Fibroblast of skin of left quadriceps (primary cell): Measurements from ENCODE around the gene CEP85L.

ENCODE experiments used
- DNase-seq, 2 experiments: peaks; one replicate each; pipeline ENCODE4 v3.0.0-alpha.2; 2013; ENCODE audit warnings: low read depth in 2 of 2

The CEP85L gene

DNA sequence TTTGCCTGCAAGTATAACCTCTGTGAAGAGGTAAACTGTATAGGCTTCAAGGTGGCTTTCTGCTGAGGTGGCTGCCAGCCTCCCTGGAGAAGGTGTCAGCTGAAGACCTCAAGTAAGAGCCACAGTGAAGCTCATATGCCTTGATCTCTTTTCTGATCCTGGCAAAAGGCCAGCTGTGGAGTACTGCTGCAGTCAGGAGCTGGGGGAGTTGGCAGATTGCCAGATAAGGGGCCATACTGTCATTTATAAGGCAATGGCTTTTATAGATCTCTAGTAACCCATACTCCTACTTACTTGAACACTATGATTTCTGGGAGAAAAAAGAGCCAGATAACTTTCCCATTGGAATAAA lies 8.8 kb upstream of the CEP85L start:
- no peak for DNase-seq

DNA sequence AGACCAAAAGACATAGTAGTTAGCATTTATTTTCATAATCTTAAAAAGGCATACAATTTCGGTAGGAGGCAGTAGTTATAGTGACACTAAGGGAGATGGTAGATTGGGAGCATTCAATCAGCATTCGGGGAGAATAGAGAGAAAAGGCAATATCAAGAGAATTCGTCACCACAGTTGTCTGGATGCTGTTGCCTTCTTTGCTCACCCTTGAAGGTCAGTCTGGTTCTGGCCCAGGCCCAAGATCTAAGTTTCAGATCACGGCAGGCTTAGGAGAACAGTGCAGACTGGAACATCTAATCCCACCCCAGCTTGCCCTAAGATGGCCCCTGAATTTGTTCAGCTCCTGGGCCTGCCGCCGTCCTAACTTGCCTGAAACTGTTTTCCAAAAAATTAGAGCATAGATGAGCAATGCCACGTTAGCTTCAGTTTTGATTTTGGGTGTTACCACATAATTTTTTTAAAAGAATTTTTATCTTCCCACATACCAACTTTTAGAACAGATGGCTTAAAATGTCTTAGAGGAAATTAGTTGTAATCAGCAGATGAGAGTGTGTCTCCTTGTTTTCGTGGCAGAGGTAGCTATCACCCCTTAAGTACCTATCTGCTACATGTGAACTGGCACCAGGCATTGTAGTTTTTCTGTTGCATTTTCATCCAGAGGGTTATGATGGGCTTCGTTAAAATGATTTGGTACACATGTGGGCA lies 8.3 kb upstream of the CEP85L start:
- no peak for DNase-seq

DNA sequence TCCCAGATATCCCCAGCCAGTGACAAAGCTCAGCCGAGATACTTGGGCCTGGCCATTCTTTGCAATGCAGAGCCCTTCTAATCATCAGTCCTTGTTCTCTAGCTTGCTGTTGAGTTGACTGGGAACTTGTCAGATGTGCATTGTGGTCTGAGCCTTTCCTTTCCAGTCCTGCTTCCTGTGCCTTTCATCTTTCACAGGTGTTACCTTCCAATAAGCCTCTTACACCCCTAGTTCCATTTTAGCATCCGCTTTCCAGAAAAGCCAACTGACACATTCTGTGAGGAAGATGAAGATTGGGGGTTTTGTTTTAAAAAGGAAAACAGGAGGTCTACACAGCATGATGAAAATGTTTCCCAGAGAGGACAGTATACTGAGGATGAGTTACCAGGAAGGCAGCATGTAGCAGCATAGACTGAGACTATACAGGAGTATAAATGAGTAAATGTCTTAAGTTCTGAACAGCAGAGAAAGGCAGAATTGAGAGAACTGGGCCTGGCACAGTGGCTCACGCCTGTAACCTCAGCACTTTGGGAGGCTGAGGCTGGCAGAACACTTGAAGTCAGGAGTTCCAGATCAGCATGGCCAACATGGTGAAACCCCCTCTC lies 5.6 kb upstream of the CEP85L start:
- DNase-seq: no peak

DNA sequence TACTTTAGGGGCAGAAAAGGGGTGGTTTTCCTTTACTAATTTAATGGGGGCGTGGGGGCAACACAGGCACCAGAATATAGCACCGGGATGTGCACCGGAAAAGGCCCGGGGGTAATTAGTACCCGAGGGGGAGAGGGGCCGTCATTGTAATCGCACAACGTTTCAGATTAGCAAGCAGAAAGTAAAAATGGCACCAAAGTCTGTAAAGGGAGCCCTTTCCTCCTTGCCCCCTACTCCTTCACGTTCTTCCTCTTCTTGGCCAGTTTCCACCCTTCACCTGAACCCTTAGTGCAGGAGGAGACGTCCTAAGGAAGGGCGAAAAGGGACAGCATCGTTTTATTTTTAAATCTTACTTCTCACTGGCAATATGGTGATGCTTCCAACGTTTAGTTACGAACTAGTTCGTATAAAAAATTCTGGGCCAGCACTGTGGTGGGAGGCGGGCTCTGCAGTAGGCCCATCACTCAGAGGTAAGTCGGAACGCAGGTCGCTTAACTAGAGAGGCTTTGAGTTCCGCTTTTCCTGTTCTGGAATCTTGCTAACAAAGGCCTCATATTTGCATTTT lies 742 bp upstream of the CEP85L start:
- no peak for DNase-seq

DNA sequence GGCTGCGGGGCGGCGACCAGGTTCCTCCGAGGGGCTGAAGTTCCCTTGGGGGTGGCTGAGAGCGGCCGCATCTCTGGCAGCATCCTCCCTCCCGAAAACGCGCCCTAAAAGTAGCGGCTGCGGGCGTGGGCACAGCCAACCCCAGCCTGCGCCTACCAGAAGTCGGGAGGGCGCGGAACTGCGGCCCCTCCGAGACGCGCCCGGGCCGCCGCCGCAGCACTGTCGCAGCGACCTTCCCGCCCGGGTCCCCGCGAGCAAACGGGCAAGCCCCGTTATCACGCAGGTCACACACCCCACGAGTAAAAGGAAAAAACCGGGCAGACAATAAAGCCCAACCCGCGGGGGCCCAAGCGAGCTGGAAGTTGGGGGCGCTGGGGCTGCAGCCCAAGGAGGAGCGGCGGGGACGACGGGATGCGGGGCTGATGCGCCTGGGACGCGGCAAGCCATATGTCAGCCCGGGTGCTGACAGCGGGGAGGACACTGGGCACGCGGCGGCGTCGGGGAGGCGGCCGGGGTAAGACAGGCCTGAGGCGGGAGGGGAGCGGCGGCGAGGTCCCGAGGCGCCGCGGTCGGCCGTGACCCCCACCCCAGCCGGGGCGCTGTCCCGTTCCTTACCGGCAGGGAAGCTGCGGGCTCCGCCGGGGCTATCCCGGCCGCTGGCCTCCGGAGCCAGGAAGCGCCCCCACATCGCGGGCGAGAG lies 659 bp downstream of the CEP85L start:
- no peak for DNase-seq

DNA sequence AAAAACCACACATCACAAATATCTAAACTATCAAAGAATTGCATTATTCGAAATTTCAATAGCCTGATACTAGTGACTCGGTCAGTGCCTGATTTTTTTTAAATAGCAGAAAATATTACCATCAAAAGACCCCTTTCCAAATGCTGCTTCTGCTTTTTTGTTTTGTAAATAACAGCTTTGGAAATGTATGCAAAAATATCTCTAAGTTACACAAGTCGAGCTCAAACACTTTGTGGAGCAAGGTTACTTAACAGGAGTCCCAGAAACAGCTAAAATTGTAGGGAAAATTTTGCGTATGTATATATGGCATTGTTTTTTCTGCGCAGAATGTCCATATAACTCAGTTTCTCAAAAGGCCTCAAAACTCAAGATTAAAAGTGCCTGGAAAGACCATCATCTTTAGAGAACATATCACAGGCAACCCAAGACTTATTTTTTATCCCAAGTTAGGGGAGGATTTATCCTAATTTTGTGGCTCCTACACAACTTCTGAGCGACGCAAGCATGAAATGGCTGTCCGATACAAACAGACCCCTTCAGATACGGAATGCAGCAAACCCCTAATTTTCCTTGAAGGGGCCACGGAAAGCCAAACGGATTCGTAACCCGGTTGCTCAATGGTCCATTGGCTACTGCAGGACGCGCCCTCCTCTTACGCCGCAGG lies 1.3 kb downstream of the CEP85L start:
- no peak for DNase-seq

DNA sequence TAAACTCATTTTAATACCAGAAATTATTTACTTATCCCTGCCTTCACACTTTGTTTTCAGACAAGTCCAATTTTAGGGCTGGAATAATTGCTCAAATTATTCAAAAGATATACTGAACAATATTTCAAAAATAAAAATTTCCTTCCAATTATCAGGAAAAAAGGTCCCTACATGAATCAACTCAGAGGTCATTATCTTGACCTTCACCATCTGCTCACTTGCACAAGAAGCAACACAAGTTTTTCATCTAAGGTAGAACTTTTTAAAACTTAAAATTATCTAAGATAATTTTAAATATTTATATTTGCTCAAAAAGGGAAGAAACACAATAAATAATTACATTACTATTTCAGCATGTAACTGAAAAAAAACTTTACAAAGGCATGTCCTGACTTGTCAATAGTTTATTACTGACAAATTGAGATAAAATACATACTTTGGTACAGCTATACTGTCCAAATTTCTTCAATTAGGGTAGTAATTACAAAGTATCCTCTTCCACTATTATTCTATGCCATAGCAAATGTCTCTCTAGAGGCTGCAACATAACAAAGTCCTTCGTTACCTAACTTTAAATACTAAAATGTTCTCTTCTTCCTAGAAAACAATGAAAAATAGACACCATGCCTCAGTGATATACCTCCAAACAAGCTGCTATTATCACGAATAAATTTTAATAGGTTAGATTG lies 2.4 kb downstream of the CEP85L start:
- DNase-seq: no peak

DNA sequence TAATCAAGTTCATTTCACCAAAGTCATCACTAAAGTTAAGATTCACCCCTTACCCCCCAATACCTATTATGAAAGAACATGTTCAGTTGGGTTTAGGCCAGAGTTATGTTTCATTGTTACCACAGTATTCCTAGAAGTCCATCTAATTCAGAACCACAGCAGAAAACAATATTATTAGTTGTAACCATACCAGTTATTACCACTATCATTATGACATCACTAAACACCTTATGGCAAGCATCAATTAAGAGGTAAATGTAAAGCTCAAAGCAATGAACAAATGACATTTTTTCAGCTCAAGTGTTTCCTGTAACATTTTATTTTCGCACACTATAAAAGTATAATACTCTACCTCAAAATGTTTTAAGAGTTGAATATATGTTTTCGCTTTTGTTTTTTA lies 4.4 kb downstream of the CEP85L start:
- DNase-seq: no peak

DNA sequence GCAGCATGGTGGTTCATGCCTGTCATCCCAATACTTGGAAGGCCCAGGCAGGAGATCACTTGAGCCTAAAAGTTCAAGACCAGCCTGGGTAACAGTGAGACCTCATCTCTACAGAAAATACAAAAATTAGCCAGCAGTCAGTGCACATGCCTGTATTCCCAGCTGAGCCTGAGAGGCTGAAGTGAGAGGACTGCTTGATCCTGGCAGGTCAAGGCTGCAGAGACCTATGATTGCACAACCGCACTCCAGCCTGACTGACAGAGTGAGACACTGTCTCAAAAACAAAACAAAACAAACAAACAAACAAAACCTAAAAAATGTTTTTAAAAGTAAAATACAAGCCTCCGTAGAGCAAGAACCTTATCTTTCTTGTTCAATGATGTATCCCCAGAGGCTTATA lies 6.0 kb downstream of the CEP85L start:
- no peak for DNase-seq

DNA sequence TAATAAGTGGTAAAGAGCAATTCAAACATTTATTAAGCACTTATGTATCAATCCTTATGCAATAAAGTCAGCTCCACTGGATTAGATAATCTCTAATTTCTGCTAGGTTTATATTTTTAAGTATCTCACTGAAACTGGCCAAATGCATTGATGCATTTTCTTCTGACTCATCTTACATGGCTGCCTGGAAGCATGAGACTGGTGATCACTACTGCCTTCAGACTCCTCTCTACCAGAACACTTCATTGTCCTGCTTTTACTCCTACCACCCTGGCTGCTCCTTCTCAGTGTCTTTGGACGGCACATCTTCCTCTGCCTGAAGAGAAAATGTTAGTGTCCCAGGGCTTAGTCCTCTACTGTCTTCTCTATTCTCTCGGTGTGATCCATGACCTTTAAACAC lies 7.4 kb downstream of the CEP85L start:
- no peak for DNase-seq

DNA sequence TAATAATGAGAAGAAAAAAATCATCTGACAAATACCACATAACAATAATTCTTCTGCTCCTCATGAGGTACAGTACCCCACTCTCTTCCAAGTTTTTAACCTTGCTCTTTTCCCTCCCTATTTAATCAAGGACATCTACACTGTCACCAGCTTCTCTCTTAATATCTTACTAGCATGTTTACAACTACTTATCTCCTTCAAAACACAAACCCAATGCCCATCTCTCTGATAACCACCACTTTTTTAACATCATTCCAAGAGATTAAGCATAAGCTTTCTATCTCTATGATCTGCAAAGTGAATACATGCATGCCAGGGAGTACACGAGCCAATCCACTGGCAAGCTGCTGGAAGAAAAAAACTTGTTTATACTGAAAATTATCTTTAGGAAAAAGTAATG lies 10.3 kb downstream of the CEP85L start:
- no peak for DNase-seq

DNA sequence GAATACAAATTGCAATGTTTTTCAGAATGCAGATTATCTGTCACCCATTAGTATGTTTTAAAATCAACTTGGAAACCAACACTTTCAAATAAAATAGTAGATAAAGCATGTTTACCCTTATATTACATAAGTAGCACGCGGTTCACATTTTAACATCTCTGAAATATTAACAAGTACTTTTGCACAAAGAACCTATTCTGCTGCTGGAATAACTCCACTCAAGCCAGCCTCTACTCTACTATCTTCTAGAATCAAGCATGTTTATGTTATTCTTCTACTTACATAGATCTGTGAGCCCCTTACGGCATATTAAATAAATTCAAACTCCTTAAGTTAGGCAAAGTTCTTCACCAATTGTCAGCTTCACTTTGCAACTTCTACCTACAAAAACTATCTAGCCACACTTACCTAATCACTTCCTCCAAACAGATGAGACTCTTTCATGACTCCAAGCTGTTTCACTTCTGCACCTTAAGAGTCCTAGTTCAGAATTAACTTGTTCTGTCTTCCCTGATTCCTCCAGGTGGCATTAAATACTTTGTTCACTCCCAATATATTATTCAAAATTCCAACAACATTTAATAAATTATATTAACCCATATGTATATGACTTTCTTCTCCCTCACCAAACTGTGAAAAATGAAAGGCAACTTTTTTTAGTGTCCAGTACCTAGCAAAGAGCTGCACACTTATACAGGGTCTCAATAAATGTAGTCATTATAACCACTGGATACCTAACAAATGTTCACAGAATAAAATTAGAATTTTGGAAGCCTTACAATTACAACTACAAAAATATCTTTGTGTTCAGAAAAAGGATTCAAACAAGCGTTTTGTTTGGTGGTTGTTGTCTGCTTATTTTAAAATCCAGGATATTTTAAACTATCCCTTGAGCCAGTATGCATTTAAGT lies 12.1 kb downstream of the CEP85L start:
- no peak for DNase-seq

DNA sequence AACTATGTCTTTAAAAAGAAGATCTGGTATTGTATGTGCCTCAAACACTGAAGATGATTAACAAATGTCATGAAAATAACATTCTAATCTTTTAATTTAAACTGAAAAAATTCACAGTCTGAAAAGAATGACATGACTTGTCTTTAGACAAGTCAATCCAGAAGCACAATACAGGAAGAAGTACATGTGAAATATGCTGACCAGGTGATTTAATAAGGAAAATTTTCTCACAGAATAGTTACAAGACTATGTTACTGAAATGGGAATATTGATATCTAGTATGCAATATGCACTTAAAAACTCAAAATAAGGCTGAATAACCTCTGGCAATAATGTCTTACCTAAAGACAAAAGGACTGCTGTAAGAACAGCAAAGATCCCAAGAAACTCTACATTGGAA lies 13.1 kb downstream of the CEP85L start:
- DNase-seq: no peak

DNA sequence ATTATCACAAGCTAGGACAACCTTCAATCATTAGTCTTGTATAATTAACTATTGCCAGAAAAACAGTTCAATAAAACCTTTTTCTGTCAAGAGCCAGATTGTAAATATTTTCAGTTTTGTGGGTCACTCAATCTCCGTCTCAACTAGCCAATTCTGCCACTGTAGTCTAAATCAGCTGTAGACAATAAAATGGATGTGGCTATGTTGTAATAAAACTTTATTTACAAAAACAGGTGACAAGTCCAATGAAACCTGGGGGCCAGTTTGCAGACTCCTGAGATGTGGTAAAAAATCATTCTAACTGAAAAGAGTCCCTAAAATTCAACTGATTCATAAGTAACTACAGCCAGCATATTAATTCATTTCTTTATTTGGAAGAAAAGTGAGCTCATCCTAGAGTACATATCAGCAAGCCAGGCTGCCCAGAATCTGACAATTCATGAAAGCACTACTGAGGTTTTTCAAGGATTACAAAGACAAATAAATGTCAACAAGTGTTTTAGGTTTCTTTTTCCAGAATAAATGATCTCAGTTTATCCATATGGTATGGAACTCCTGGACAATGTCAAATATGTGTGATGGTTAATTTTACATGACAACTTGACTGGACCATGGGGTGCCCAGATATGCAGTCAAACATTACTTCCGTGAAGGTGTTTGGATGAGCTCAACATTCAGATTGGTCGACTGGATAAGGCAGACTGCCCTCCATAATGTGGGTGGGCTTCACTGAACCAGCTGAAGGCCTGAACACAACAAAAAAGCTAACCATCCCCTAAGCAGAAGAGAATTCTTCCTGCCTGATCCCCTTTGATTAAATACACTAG lies 15.3 kb downstream of the CEP85L start:
- DNase-seq: no peak

DNA sequence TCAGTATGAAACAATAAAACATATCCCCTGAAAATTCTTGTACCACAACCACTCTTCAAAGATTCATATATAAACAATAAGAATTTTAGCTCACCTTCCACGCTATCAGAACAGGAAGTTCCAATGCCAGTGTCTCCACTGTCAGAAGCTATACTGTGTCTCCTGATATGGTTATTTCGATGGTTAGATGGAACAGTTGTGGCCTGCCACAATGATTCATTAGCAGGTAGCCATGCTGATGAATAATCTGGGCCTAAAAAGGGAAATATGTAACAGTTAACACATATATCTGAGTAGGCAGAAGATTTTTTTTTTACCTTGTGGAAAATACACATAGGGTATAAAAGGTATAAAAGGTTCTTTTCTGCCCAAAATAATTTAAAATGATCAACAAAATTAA lies 19.0 kb downstream of the CEP85L start:
- DNase-seq: no peak

DNA sequence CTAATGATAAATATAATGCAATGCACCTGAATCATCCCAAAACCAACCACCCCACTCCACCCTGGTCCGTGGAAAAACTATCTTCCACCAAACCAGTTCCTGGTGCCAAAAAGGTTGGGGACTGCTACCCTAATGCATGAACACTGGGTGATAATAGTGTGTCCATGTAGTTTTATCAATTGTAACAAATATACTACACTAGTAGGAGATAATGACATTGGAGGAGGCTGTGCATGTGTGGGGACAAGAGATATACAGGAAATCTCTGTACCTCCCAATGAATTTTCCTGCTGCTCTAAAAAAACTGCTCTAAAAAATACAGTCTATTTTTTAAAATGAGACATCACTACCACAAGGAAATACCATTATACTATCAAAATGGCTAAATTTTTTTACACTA lies 20.5 kb downstream of the CEP85L start:
- DNase-seq: no peak

DNA sequence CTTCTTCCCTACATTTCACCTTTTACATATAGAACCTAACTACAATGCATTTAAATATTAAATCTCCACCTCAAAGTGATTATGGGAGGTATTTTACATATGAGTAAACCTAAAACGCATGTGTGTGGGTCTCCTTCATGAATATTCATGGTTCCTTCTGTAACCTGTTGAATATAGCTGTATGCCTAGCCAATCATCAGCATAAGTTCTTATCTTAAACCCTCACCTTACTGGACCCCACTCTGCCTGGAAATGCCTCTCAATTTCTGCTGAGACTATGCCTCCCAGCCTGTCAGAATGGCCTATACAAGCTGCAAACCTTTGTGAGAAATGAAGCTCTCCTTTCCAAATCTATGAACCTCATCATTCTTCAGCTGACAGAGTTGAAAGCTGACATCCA lies 21.3 kb downstream of the CEP85L start:
- no peak for DNase-seq

DNA sequence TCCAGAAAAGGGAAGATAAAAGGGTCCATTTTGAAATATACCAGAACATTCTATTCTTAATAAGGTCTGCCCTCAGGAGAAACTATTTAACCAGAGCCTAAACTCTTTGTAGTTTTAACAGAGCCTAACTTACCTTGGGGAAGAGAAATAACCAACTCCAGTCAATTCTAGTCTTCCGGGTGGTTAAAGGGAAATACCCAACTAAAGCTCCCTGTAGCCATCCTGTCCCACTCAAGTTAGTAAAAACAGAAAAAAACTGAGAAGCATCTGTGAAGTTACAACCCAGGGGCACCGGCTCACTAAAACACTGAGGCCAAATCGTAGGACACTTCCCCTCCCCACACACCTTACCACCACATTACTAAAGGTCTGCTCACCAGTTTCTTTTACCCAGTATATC lies 23.7 kb downstream of the CEP85L start:
- DNase-seq: no peak

DNA sequence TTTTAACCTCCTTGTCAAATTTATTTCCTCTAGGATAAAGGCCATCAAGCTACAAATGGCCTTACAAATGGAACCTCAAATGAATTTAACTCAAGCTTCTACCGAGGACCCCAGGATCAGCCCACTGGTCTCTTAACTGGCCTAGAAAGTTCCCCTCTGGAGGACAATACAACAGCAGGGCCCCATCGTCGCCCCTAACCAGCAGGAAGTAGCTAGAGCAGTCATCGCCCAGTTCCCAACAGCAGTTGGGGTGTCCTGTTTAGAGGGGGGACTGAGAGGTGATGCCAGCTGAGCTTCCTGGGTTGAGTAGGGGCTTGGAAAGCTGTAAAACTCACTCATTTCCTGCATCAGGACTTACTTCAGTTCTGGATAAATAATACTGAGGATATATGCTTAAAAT lies 25.6 kb downstream of the CEP85L start:
- no peak for DNase-seq
